ENCODE measurements around the gene KCNQ1. TPM values are rescaled to one million over a fixed set of nuclear protein-coding genes. Genes with fewer than 3 reads are reported as not detected.
A peak's percentile ranks its signal among the peaks of the same experiment; 100 is the strongest.

The KCNQ1 gene
- total and polyA plus RNA-seq, 3 experiments from 2014 or later = 2.6 to 5.7 (median 3.4) TPM

DNA sequence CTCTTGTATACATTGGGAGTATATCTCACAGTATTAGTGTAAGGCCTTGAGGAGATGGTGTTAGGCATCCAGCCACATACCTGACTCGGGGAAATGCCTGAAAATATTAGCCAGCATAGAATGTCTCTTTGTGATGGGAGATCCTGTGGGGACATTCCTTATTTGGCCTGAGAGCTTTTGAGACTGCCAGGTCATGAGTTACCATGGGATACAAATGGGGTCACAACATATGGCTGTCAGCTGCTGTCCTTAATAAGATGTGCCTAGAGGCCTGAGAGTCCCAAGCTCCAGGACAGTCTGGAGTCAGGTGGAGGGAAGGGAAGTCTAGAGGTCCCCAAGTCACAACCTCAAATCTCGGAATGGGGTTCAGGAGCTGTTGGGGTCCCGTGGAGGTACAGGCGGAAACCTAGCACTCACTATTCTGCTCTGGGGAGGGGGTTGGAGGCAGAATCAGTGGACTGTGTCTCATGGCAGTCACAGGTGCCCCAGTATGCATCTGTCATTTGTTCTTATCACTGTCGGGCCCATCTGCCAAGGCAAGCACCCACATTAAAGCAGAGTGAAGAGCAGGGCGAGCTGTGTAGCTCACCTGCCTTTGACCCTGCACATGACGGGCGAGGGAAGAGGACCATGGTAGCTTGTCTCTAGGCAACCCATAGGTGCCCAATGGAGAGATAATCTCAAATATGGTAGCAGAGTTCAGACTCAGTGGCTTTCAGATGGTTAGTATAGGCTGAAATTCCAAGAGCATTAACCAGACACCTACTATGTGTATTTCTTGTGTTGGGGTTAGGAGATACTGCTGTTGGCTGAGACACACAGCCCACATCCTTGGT lies 225.0 kb downstream of the KCNQ1 start:
- DNase-seq = no peak
- H3K27ac Mint-ChIP-seq = peak overlapping the region in 2 of 8 donors; percentile 26 to 60
- no peaks in the 10 kb centered on the region for H3K36me3 Mint-ChIP-seq
- Histone ChIP-seq H3K9me3 (ENCODE audit: low read length) (no peaks in the 10 kb centered on the region), H3K4me3 (ENCODE audit: low read length) (no peak overlapping the region), H3K27me3 (ENCODE audit: insufficient read depth, low read length, poor library complexity, severe bottlenecking) (no peaks in the 10 kb centered on the region), H3K27ac (ENCODE audit: low read depth, low read length) (no peak overlapping the region), H3K4me1 (ENCODE audit: insufficient read depth, low read length) (no peaks in the 10 kb centered on the region), H3K36me3 (ENCODE audit: insufficient read depth, low read length) (no peaks in the 10 kb centered on the region)
- no peaks in the 10 kb centered on the region for H3K27me3 Mint-ChIP-seq
- ChIA-PET POLR2A (no interaction called here), CTCF (no interaction called here)
- H3K4me3 Mint-ChIP-seq = no peak overlapping the region
- H3K4me1 Mint-ChIP-seq = no peaks in the 10 kb centered on the region
- H3K9me3 Mint-ChIP-seq = no peaks in the 10 kb centered on the region

DNA sequence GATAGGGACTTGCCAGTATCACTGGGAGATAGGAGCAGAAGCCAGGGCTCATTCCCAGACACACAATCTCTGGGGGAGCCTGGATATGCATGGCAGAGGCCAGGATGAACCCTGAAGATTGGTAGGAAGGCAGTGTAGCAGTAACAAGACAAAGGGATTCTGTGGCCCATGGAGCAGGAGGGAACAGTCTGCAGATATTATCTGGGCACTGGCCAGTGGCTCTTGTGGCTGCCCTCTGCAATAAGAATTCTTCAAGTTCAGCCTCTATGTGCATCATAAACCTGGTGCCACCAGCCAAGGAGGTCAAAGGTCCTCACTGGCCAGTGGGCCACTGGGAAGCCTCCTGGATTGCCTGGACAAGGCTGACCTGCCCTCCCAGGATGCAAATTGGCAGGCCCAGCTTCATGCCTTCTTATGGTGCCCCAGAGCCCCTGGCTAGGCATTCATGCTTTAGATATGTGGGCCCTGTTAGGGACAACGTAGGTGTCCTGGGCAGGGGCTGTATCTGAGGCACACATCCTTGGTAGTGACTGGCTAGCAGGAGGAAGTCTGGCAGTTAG lies 225.8 kb downstream of the KCNQ1 start:
- peak overlapping the region in 2 of 8 donors; percentile 26 to 60 for H3K27ac Mint-ChIP-seq
- POLR2A ChIA-PET = no interaction called here

DNA sequence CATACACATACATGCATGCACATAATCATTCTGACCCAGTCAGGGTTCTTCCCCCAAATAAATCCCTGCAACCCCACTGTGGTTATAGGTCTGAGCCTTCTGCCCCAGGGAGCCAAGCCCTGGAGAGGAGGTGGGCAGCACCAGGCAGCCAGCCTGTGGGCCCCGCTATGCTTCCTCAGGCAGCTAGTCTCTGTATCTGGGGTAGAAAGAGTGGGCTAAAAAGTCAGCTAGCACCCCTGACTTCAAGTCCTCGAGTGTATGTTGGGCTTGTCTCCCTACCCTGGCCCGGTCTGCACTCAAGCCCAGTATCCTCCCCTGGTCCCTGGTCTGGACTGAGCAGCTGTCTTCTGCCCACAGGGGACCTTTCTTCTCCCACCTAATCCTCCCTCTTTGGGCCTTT lies 226.9 kb downstream of the KCNQ1 start:
- POLR2A ChIA-PET = no interaction called here

More for the DNA sequence above, 225.8 kb downstream of the KCNQ1 start:
- no peaks in the 10 kb centered on the region for H3K36me3 Mint-ChIP-seq
- no peak overlapping the region for H3K27ac ChIP-seq (ENCODE audit: low read depth, low read length)
- no peaks in the 10 kb centered on the region for H3K4me1 ChIP-seq (ENCODE audit: insufficient read depth, low read length)
- CTCF ChIA-PET = no interaction called here
- H3K27me3 Mint-ChIP-seq = no peaks in the 10 kb centered on the region
- H3K4me3 ChIP-seq (ENCODE audit: low read length) = no peak overlapping the region
- H3K9me3 ChIP-seq (ENCODE audit: low read length) = no peaks in the 10 kb centered on the region
- no peak overlapping the region for H3K4me3 Mint-ChIP-seq
- H3K4me1 Mint-ChIP-seq = no peaks in the 10 kb centered on the region
- H3K9me3 Mint-ChIP-seq = no peaks in the 10 kb centered on the region
- no peaks in the 10 kb centered on the region for H3K27me3 ChIP-seq (ENCODE audit: insufficient read depth, low read length, poor library complexity, severe bottlenecking)
- DNase-seq = no peak
- no peaks in the 10 kb centered on the region for H3K36me3 ChIP-seq (ENCODE audit: insufficient read depth, low read length)

DNA sequence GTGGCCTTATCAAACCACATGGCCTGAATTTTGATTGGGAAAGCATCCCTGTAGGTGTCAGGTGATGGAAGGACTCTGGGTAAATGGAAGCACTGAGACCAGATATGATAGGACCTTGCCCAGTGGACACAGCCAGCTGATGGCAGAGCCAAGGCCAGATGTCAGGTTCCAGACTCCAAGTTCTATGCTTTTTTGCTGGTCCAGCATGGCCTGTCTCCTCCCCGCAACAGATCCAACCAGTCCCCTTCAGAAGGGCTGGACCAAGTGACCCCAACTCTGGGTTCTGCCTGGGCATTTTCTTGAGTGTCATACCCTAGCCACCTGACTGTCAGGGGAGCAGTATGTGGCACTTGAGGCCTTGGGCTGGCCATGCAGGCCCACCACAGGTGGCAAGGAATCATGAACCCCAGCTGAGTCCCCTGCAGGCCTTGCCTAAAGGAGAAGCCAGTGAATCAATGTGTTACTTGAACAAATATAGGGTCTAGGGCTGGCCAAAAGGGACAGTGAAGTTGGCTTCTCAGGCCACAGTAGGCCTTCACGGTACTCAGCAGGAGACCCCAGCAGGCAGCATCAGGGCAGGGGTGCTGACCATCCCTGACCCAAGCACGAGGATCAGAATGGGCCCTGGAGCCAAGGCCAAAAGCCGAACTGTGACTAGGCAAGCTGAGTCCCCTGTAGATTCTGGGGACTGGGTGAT lies 227.9 kb downstream of the KCNQ1 start:
- Mint-ChIP-seq H3K4me3 (no peak overlapping the region), H3K4me1 (no peaks in the 10 kb centered on the region), H3K27ac (no peak overlapping the region), H3K27me3 (no peaks in the 10 kb centered on the region), H3K9me3 (no peaks in the 10 kb centered on the region), H3K36me3 (no peaks in the 10 kb centered on the region)
- no peaks in the 10 kb centered on the region for H3K4me1 ChIP-seq (ENCODE audit: insufficient read depth, low read length)
- DNase-seq = no peak
- POLR2A ChIA-PET = no interaction called here
- no peak overlapping the region for H3K27ac ChIP-seq (ENCODE audit: low read depth, low read length)
- CTCF ChIA-PET = no interaction called here
- H3K9me3 ChIP-seq (ENCODE audit: low read length) = no peaks in the 10 kb centered on the region
- H3K4me3 ChIP-seq (ENCODE audit: low read length) = no peak overlapping the region
- no peaks in the 10 kb centered on the region for H3K27me3 ChIP-seq (ENCODE audit: insufficient read depth, low read length, poor library complexity, severe bottlenecking)
- H3K36me3 ChIP-seq (ENCODE audit: insufficient read depth, low read length) = no peaks in the 10 kb centered on the region

More for the DNA sequence above, 226.9 kb downstream of the KCNQ1 start:
- Histone ChIP-seq H3K27ac (ENCODE audit: low read depth, low read length) (no peak overlapping the region), H3K4me3 (ENCODE audit: low read length) (no peak overlapping the region), H3K4me1 (ENCODE audit: insufficient read depth, low read length) (no peaks in the 10 kb centered on the region), H3K27me3 (ENCODE audit: insufficient read depth, low read length, poor library complexity, severe bottlenecking) (no peaks in the 10 kb centered on the region), H3K9me3 (ENCODE audit: low read length) (no peaks in the 10 kb centered on the region), H3K36me3 (ENCODE audit: insufficient read depth, low read length) (no peaks in the 10 kb centered on the region)
- Mint-ChIP-seq H3K36me3 (no peaks in the 10 kb centered on the region), H3K9me3 (no peaks in the 10 kb centered on the region), H3K4me3 (no peak overlapping the region), H3K27ac (no peak overlapping the region), H3K27me3 (no peaks in the 10 kb centered on the region), H3K4me1 (no peaks in the 10 kb centered on the region)
- no peak for DNase-seq
- CTCF ChIA-PET = no interaction called here

DNA sequence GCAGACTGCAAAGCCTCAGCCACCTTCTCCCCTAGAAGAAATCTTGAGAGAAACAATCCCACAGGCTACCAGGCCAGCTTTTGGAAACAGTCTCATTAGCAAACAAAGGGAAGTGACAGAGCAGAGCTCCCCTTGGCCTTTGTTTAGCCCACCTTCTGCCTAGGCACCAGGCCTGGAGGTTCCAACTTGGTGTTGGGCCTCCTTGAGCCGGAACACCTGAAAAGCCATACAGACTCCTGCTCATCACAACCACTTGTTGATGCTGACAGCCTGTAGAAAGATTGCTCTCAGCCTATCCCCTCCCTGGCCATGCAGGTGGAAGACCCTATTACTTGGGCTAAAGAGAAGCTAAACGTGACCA lies 228.4 kb downstream of the KCNQ1 start:
- Mint-ChIP-seq H3K27ac (no peak overlapping the region), H3K4me3 (no peak overlapping the region), H3K4me1 (no peaks in the 10 kb centered on the region), H3K36me3 (no peaks in the 10 kb centered on the region), H3K27me3 (no peaks in the 10 kb centered on the region), H3K9me3 (no peaks in the 10 kb centered on the region)
- Histone ChIP-seq H3K4me1 (ENCODE audit: insufficient read depth, low read length) (no peaks in the 10 kb centered on the region), H3K4me3 (ENCODE audit: low read length) (no peak overlapping the region), H3K27ac (ENCODE audit: low read depth, low read length) (no peak overlapping the region), H3K27me3 (ENCODE audit: insufficient read depth, low read length, poor library complexity, severe bottlenecking) (no peaks in the 10 kb centered on the region), H3K9me3 (ENCODE audit: low read length) (no peaks in the 10 kb centered on the region), H3K36me3 (ENCODE audit: insufficient read depth, low read length) (no peaks in the 10 kb centered on the region)
- POLR2A ChIA-PET = no interaction called here
- CTCF ChIA-PET = no interaction called here
- no peak for DNase-seq

DNA sequence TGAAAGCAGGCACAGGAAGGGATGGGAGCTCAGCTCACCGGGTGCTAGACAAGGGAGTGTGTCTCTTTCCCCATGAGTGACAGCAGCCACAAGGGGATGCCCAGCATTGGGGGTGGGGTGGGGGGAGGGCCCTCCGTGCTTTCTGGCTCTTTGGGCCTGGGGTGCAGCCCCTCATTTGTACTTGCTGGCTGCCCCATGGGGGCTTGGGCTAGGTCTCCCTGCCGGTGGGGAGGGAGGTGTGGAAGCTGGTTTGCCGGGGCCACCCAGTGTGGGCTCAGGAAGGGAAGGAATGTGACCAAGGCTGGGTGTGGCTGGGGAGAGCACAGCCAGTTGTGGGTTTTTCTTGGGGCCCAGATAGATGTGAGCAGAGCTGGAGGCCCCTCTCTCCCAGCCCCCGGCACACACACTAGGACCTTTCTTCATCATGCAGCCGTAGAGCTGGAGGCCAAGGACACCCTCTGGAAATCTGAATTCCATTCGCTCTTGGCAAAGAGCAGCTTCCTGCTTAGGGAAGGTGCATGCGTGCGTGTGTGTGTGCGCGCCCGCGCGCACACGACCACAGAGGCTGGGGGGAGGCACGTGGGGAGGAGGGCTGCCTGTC lies 229.2 kb downstream of the KCNQ1 start:
- H3K27me3 Mint-ChIP-seq = no peaks in the 10 kb centered on the region
- POLR2A ChIA-PET = no interaction called here
- no peaks in the 10 kb centered on the region for H3K36me3 Mint-ChIP-seq
- H3K4me3 Mint-ChIP-seq = no peak overlapping the region
- no peaks in the 10 kb centered on the region for H3K9me3 Mint-ChIP-seq
- H3K27ac ChIP-seq (ENCODE audit: low read depth, low read length) = no peak overlapping the region
- CTCF ChIA-PET = no interaction called here
- H3K4me1 Mint-ChIP-seq = no peaks in the 10 kb centered on the region
- no peaks in the 10 kb centered on the region for H3K36me3 ChIP-seq (ENCODE audit: insufficient read depth, low read length)
- no peaks in the 10 kb centered on the region for H3K9me3 ChIP-seq (ENCODE audit: low read length)
- no peaks in the 10 kb centered on the region for H3K4me1 ChIP-seq (ENCODE audit: insufficient read depth, low read length)
- H3K27me3 ChIP-seq (ENCODE audit: insufficient read depth, low read length, poor library complexity, severe bottlenecking) = no peaks in the 10 kb centered on the region
- H3K4me3 ChIP-seq (ENCODE audit: low read length) = no peak overlapping the region
- H3K27ac Mint-ChIP-seq = peak overlapping the region in 1 of 8 donors; percentile 40
- no peak for DNase-seq

- no peak for DNase-seq
- Histone ChIP-seq H3K4me3 (ENCODE audit: low read length) (no peak overlapping the region), H3K27ac (ENCODE audit: low read depth, low read length) (no peak overlapping the region), H3K4me1 (ENCODE audit: insufficient read depth, low read length) (no peaks in the 10 kb centered on the region), H3K9me3 (ENCODE audit: low read length) (no peaks in the 10 kb centered on the region), H3K27me3 (ENCODE audit: insufficient read depth, low read length, poor library complexity, severe bottlenecking) (no peaks in the 10 kb centered on the region), H3K36me3 (ENCODE audit: insufficient read depth, low read length) (no peaks in the 10 kb centered on the region)
- CTCF ChIA-PET = no interaction called here
- Mint-ChIP-seq H3K4me3 (no peak overlapping the region), H3K4me1 (no peaks in the 10 kb centered on the region), H3K27me3 (no peaks in the 10 kb centered on the region), H3K9me3 (no peaks in the 10 kb centered on the region), H3K36me3 (no peaks in the 10 kb centered on the region), H3K27ac (no peak overlapping the region)
- POLR2A ChIA-PET = no interaction called here
Observed at GRCh38 chr11:2674658-2675131, 229.9 kb downstream of the KCNQ1 start.

- H3K9me3 ChIP-seq (ENCODE audit: low read length) = no peaks in the 10 kb centered on the region
- Mint-ChIP-seq H3K9me3 (no peaks in the 10 kb centered on the region), H3K4me3 (no peak overlapping the region), H3K36me3 (no peaks in the 10 kb centered on the region), H3K4me1 (no peaks in the 10 kb centered on the region), H3K27me3 (no peaks in the 10 kb centered on the region), H3K27ac (no peak overlapping the region)
- no peak overlapping the region for H3K27ac ChIP-seq (ENCODE audit: low read depth, low read length)
- DNase-seq = no peak
- POLR2A ChIA-PET = no interaction called here
- H3K27me3 ChIP-seq (ENCODE audit: insufficient read depth, low read length, poor library complexity, severe bottlenecking) = no peaks in the 10 kb centered on the region
- CTCF ChIA-PET = no interaction called here
- H3K4me1 ChIP-seq (ENCODE audit: insufficient read depth, low read length) = no peaks in the 10 kb centered on the region
- H3K4me3 ChIP-seq (ENCODE audit: low read length) = no peak overlapping the region
- H3K36me3 ChIP-seq (ENCODE audit: insufficient read depth, low read length) = no peaks in the 10 kb centered on the region
Observed at GRCh38 chr11:2675540-2675939, 230.7 kb downstream of the KCNQ1 start.
